ENCODE data around the gene TNFRSF4. TPM values are rescaled to one million over a fixed set of nuclear protein-coding genes. Genes with fewer than 3 reads are reported as not detected.
A peak's percentile ranks its signal among the peaks of the same experiment; 100 is the strongest.

The TNFRSF4 gene
- polyA plus RNA-seq, 2 of the 4 experiments (the other 2 are of a cell fraction): not detected

- DNase-seq (ENCODE audit: low read depth in 1 of 2, low spot score in 1 of 2): no peak
- Histone ChIP-seq H3K9me3 (no peaks in the 10 kb centered on the region), H3K27ac (no peak overlapping the region), H3K4me1 (peaks cover 12% of the 10 kb centered on the region; the same call in 2 of the 3 replicates), H3K4me2 (no peak overlapping the region), H3K4me3 (no peak overlapping the region)
- TF ChIP-seq EP300 (IDR thresholded peaks at IDR 0.05) (no peak), MAFK (IDR thresholded peaks at IDR 0.05; ENCODE audit: partially characterized antibody) (no peak), MAX (IDR thresholded peaks at IDR 0.05) (no peak), FOSL2 (IDR thresholded peaks at IDR 0.05) (no peak), FOSL2 (CRISPR knock-in tag; IDR thresholded peaks at IDR 0.05) (no peak), BHLHE40 (IDR thresholded peaks at IDR 0.05; ENCODE audit: low read depth, low read length) (no peak), KDM1A (IDR thresholded peaks at IDR 0.05; ENCODE audit: low read depth) (no peak), BCL3 (IDR thresholded peaks at IDR 0.05) (no peak), CHD4 (IDR thresholded peaks at IDR 0.05; ENCODE audit: borderline replicate concordance) (no peak), NR3C1 (IDR thresholded peaks at IDR 0.05) (no peak), ZFP36 (IDR thresholded peaks at IDR 0.05; ENCODE audit: borderline replicate concordance, partially characterized antibody) (no peak)
- POLR2A ChIA-PET: no interaction called here
- no peak for ATAC-seq
- CTCF ChIA-PET: interaction anchor here (1.6 kb wide), 1 partner anchor 48 kb away, joined by 6 read pairs; no protein-coding TSS in a partner anchor
- FAIRE-seq: no peak
- WGBS (ENCODE audit: missing lambda C conversion rate): 78% methylated on average over 10 of the region's 32 CpGs
These were observed 44.3 kb downstream of the TNFRSF4 start for GRCh38 chr1:1169429-1170214.

- Histone ChIP-seq H3K9me3 (no peaks in the 10 kb centered on the region), H3K4me2 (no peak overlapping the region), H3K27ac (no peak overlapping the region), H3K4me3 (no peak overlapping the region), H3K4me1 (peaks cover 14% of the 10 kb centered on the region; the same call in 2 of the 3 replicates)
- ChIA-PET CTCF (interaction anchor here (0.5 kb wide), 1 partner anchor 19 kb away, joined by 3 read pairs; no protein-coding TSS in a partner anchor), POLR2A (no interaction called here)
- FAIRE-seq (no peak), ATAC-seq (peak in 1 of 2 experiments; percentile 48; a peak in 3 of 6 replicates), DNase-seq (ENCODE audit: low read depth in 1 of 2, low spot score in 1 of 2) (no peak)
- 72% methylated on average over 12 of the region's 37 CpGs for WGBS (ENCODE audit: missing lambda C conversion rate)
- TF ChIP-seq BCL3 (IDR thresholded peaks at IDR 0.05) (no peak), FOSL2 (IDR thresholded peaks at IDR 0.05) (no peak), FOSL2 (CRISPR knock-in tag; IDR thresholded peaks at IDR 0.05) (no peak), NPAS2 (CRISPR knock-in tag; IDR thresholded peaks at IDR 0.05; ENCODE audit: borderline replicate concordance) (no peak), ATOH8 (CRISPR knock-in tag; IDR thresholded peaks at IDR 0.05; ENCODE audit: low read depth) (no peak), HEYL (CRISPR knock-in tag; IDR thresholded peaks at IDR 0.05) (no peak), CBX2 (IDR thresholded peaks at IDR 0.05; ENCODE audit: borderline replicate concordance, low read depth) (no peak), ELK1 (IDR thresholded peaks at IDR 0.05; ENCODE audit: low read depth, low read length) (no peak), USF2 (IDR thresholded peaks at IDR 0.05) (no peak), HDAC2 (IDR thresholded peaks at IDR 0.05) (no peak), RNF2 (IDR thresholded peaks at IDR 0.05; ENCODE audit: borderline replicate concordance, low read depth) (no peak), REST (IDR thresholded peaks at IDR 0.05) (no peak), CHD2 (IDR thresholded peaks at IDR 0.05; ENCODE audit: low read length, partially characterized antibody) (no peak), POLR2AphosphoS2 (conservative IDR thresholded peaks at IDR 0.05; ENCODE audit: low read length) (no peak), SMC3 (IDR thresholded peaks at IDR 0.05) (no peak), GATA3 (IDR thresholded peaks at IDR 0.05; ENCODE audit: borderline replicate concordance) (no peak), MAX (IDR thresholded peaks at IDR 0.05) (no peak)
These were observed 45.2 kb downstream of the TNFRSF4 start for GRCh38 chr1:1168451-1169411.

All from A549 (cell line).